BE2C (cell line): ENCODE results near the gene SLC6A12.

Experiments
- DNase-seq: peaks from one replicate; pipeline ENCODE4 v3.0.0-alpha.2; 2020
- H3K27me3 ChIP-seq: fragments of 250-450 bp; sonication (Bioruptor Pico); 2 replicates; pipeline ENCODE4 v1.5.1; 2020; ENCODE audit warnings: mild to moderate bottlenecking
- H3K36me3 ChIP-seq: fragments of 250-450 bp; sonication (Bioruptor Pico); 2 replicates; pipeline ENCODE4 v1.5.1; 2020; ENCODE audit warnings: mild to moderate bottlenecking
- H3K4me1 ChIP-seq: fragments of 250-450 bp; sonication (Bioruptor Pico); 2 replicates; pipeline ENCODE4 v1.5.1; 2020
- H3K4me3 ChIP-seq: 2 replicates; pipeline ENCODE4 v1.5.1; 2011; ENCODE audit warnings: low read depth, low read length
- H3K9me3 ChIP-seq: fragments of 250-450 bp; sonication (Bioruptor Pico); 2 replicates; pipeline ENCODE4 v1.5.1; 2020
- CTCF ChIP-seq: IDR thresholded peaks from 2 replicates; pipeline ENCODE4 v1.5.1; 2012; ENCODE audit warnings: mild to moderate bottlenecking, low read depth, low read length

Gene SLC6A12

DNA sequence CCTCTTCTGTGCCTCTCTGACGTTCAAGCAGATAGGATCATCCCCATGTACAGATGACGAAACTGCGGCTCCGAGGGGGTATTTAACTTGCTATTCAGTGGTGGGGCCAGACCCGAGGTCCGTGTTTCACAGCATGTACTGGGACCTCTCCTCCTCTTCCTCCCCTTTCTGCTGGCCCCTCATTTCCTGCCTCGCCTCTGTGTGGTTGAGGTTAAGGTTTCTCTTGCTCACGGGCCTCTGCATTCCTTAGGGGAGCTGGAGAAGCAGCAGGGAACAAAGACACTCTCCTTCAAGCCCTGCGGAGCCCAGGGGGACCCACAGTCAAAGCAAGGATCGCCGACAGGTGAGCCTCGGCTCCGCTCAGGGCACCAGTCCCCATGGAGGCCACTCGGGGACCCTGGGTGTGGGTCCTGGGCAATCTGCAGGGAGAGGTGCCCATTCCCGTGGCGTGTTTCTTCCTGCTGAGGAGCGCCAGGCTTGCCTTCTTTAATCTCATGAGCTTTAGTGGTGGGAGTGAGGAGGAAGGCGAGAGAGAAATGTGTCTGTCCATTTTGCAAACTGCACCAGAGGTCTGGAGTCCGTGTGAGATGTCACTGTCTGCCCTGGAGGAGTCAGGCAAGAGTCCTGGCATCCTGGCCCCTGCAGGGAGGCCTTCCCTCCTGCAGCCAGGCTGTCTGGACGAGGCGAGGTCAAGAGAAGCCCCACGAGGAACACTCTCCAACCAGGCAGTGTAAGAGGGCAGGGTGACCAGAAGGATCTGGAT, 45.0 kb downstream of the SLC6A12 start:
- Histone ChIP-seq H3K27me3 (no peaks in the 10 kb centered on the region), H3K36me3 (no peaks in the 10 kb centered on the region), H3K4me1 (peaks cover 11% of the 10 kb centered on the region), H3K4me3 (no peak overlapping the region), H3K9me3 (no peaks in the 10 kb centered on the region)
- no peak for DNase-seq
- TF ChIP-seq CTCF = no peak

- Histone ChIP-seq H3K27me3 (no peaks in the 10 kb centered on the region), H3K4me1 (peaks cover 11% of the 10 kb centered on the region), H3K9me3 (no peaks in the 10 kb centered on the region), H3K4me3 (no peak overlapping the region), H3K36me3 (no peaks in the 10 kb centered on the region)
- no peak for TF ChIP-seq CTCF
- no peak for DNase-seq
These were observed 45.9 kb downstream of the SLC6A12 start for GRCh38 chr12:167959-168600.

- peaks cover 4% of the 10 kb centered on the region for H3K4me1 ChIP-seq
- no peak overlapping the region for H3K4me3 ChIP-seq
- no peak for DNase-seq
- H3K36me3 ChIP-seq = no peaks in the 10 kb centered on the region
- H3K9me3 ChIP-seq = no peaks in the 10 kb centered on the region
- H3K27me3 ChIP-seq = no peaks in the 10 kb centered on the region
- no peak for TF ChIP-seq CTCF
These were observed 47.4 kb downstream of the SLC6A12 start for GRCh38 chr12:166425-167075.

DNA sequence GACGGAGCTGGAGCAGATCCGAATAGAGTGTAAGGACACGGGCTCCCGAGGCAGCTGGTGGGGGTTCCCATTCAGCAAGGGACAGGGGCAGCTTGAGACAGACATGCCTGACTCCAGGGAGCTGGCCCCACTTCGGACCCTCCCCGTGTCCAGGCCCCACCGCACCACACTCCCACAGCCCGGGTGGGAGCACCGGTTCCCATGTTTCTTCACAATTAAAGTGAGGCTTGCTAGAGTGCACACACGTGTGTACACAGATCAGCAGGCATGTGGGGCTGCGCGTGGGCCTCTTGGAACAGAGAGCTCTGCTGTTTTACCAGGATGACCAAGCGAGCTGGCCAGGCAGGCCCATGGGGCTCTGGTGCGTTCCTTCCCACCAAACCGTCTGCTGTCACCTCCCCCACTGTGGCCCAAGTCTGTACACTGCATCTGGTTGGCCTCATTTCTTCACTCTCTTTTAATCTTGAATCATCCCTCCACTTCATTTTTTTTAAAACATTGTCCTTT, 48.0 kb downstream of the SLC6A12 start:
- H3K36me3 ChIP-seq = no peaks in the 10 kb centered on the region
- DNase-seq = no peak
- H3K4me3 ChIP-seq = no peak overlapping the region
- H3K27me3 ChIP-seq = no peaks in the 10 kb centered on the region
- TF ChIP-seq CTCF = no peak
- no peaks in the 10 kb centered on the region; the same call in 1 of the 2 replicates for H3K4me1 ChIP-seq
- H3K9me3 ChIP-seq = no peaks in the 10 kb centered on the region

GRCh38 chr12:164207-164606, 49.8 kb downstream of the SLC6A12 start:
- H3K4me1 ChIP-seq = no peaks in the 10 kb centered on the region; the same call in 1 of the 2 replicates
- no peaks in the 10 kb centered on the region for H3K27me3 ChIP-seq
- TF ChIP-seq CTCF = no peak
- H3K36me3 ChIP-seq = no peaks in the 10 kb centered on the region
- no peak overlapping the region for H3K4me3 ChIP-seq
- no peaks in the 10 kb centered on the region for H3K9me3 ChIP-seq
- DNase-seq = no peak
